Esophagus muscularis mucosa (tissue), 4 donors: ENCODE measurements around the gene RERE.

Experiments
- EP300 ChIP-seq: sonication (generic); formaldehyde crosslinking; IDR thresholded peaks from one replicate; pipeline ENCODE4 v1.6.1; 2017; ENCODE audit warnings: antibody characterized with exemption
- POLR2A ChIP-seq: fragments of 450-650 bp; IDR thresholded peaks from one replicate; pipeline ENCODE4 v1.6.1; 2017; ENCODE audit warnings: antibody characterized with exemption, moderate library complexity, mild to moderate bottlenecking, low read depth
- POLR2AphosphoS5 ChIP-seq, 2 donors: sonication (generic); formaldehyde crosslinking; IDR thresholded peaks; one replicate each; pipeline ENCODE4 v1.6.1; 2017; ENCODE audit warnings: antibody characterized with exemption in 2 of 2
- TF ChIP-seq, protein P1 (sequence below), 3 experiments: fragments of 200-600 bp in 2 of 3; fragments of 450-650 bp in 1 of 3; sonication (generic) in 2 of 3; IDR thresholded peaks; one replicate each; pipeline ENCODE4 v1.5.1; 2017 to 2019; ENCODE audit warnings: antibody characterized with exemption in 3 of 3, mild to moderate bottlenecking in 2 of 3, moderate library complexity in 1 of 3

DNA sequence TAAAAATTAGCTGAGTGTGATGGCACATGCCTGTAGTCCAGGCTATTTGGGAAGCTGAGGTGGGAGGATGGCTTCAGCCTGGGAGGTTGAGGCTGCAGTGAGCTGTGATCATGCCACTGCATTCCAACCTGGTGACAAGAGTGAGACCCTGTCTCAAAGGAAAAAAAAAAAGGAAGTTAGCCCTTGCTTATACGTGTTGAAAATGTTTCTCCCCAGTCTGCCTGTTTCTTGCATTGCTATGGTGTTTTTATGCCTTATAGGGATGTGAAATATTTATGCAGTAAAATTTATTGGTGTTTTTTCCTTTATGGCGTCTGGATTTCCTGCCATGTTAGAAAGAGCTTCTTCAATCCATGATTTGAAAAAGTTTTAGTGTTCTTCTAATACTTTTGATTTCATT lies 3.6 kb upstream of the RERE start:
- TF ChIP-seq, protein P1, sequence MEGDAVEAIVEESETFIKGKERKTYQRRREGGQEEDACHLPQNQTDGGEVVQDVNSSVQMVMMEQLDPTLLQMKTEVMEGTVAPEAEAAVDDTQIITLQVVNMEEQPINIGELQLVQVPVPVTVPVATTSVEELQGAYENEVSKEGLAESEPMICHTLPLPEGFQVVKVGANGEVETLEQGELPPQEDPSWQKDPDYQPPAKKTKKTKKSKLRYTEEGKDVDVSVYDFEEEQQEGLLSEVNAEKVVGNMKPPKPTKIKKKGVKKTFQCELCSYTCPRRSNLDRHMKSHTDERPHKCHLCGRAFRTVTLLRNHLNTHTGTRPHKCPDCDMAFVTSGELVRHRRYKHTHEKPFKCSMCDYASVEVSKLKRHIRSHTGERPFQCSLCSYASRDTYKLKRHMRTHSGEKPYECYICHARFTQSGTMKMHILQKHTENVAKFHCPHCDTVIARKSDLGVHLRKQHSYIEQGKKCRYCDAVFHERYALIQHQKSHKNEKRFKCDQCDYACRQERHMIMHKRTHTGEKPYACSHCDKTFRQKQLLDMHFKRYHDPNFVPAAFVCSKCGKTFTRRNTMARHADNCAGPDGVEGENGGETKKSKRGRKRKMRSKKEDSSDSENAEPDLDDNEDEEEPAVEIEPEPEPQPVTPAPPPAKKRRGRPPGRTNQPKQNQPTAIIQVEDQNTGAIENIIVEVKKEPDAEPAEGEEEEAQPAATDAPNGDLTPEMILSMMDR (IDR thresholded peaks at IDR 0.05), result no peak
- TF ChIP-seq POLR2A, result no peak
- no peak for TF ChIP-seq EP300
- TF ChIP-seq POLR2AphosphoS5 (IDR thresholded peaks at IDR 0.05), result no peak
